ENCODE data around the gene PRMT2.

DNA sequence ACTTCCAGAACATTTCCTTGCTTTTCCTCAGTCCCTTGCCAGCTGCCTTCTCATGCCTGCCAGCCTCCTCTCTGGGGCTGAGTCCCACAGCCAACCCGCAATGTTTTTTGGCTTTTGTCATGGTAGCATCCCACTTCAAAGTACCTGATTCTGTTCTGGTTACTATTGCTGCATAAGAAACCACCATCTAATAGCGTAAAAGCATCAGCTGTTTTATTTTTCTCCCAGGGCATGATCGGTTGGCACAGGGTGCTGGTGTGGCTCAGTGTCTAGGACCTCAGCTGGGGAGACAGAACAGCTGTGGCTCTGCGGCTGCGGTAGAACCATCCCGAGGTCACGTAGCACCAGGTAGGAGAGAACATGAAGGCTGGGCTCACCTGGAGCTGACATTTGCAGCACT, 8.9 kb upstream of the PRMT2 start:
- TF ChIP-seq POLR2A (IDR thresholded peaks at IDR 0.05; ENCODE audit: low read length) (no peak), CTCF (IDR thresholded peaks at IDR 0.05) (no peak), MYC (IDR thresholded peaks at IDR 0.05; ENCODE audit: borderline replicate concordance, low read length) (no peak), NPAS2 (CRISPR knock-in tag; IDR thresholded peaks at IDR 0.05; ENCODE audit: borderline replicate concordance) (no peak), CHD2 (IDR thresholded peaks at IDR 0.05; ENCODE audit: low read length, partially characterized antibody) (no peak), HOXB5 (CRISPR knock-in tag; IDR thresholded peaks at IDR 0.05) (no peak), CEBPB (IDR thresholded peaks at IDR 0.05) (no peak)
- TF ChIP-seq, protein P1, sequence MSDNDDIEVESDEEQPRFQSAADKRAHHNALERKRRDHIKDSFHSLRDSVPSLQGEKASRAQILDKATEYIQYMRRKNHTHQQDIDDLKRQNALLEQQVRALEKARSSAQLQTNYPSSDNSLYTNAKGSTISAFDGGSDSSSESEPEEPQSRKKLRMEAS (IDR thresholded peaks at IDR 0.05) = no peak
- TF ChIP-seq, protein P2, sequence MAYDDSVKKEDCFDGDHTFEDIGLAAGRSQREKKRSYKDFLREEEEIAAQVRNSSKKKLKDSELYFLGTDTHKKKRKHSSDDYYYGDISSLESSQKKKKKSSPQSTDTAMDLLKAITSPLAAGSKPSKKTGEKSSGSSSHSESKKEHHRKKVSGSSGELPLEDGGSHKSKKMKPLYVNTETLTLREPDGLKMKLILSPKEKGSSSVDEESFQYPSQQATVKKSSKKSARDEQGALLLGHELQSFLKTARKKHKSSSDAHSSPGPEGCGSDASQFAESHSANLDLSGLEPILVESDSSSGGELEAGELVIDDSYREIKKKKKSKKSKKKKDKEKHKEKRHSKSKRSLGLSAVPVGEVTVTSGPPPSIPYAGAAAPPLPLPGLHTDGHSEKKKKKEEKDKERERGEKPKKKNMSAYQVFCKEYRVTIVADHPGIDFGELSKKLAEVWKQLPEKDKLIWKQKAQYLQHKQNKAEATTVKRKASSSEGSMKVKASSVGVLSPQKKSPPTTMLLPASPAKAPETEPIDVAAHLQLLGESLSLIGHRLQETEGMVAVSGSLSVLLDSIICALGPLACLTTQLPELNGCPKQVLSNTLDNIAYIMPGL (CRISPR knock-in tag; IDR thresholded peaks at IDR 0.05; ENCODE audit: borderline replicate concordance) = no peak

Measured in A549 (cell line).